GM23248 (cell line): ENCODE results near the gene PRSS48.

ENCODE experiments used
- EZH2 ChIP-seq: fragments of 200-600 bp; sonication (generic); IDR thresholded peaks from 2 replicates; pipeline ENCODE4 v1.6.1; 2018; ENCODE audit warnings: antibody characterized with exemption, mild to moderate bottlenecking; ENCODE audit not compliant: insufficient read depth, poor library complexity, severe bottlenecking
- EZH2phosphoT487 ChIP-seq: fragments of 200-600 bp; sonication (generic); IDR thresholded peaks from 2 replicates; pipeline ENCODE4 v1.6.1; 2018; ENCODE audit warnings: antibody characterized with exemption, moderate library complexity, mild to moderate bottlenecking, low read depth; ENCODE audit not compliant: insufficient read depth

GRCh38 chr4:151340751-151341385 is 63.9 kb downstream of the PRSS48 start:
- TF ChIP-seq EZH2, result no peak
- TF ChIP-seq EZH2phosphoT487, result no peak
